ENCODE measurements around the gene LRMDA. TPM values are rescaled to one million over a fixed set of nuclear protein-coding genes. Genes with fewer than 3 reads are reported as not detected.
A peak's percentile ranks its signal among the peaks of the same experiment; 100 is the strongest.

The LRMDA gene
- total RNA-seq, 1 donor from 2014 or later, result 4.5 TPM

- intact Hi-C loops (cut with DNase I), result no loop called here
- no peak for DNase-seq (ENCODE audit: low spot score)
Measured at GRCh38 chr10:75410132-75411005, 21.1 kb upstream of the LRMDA start.

GRCh38 chr10:75414527-75414926 lies 16.9 kb upstream of the LRMDA start:
- intact Hi-C loops (cut with DNase I), result no loop called here
- DNase-seq (ENCODE audit: low spot score), result no peak

GRCh38 chr10:75417522-75417927 lies 13.9 kb upstream of the LRMDA start:
- intact Hi-C loops (cut with DNase I), result no loop called here
- no peak for DNase-seq (ENCODE audit: low spot score)

GRCh38 chr10:75418293-75418692 lies 13.1 kb upstream of the LRMDA start:
- intact Hi-C loops (cut with DNase I), result no loop called here
- no peak for DNase-seq (ENCODE audit: low spot score)

- no peak for DNase-seq (ENCODE audit: low spot score)
Measured at GRCh38 chr10:75418712-75419111, 12.7 kb upstream of the LRMDA start.

GRCh38 chr10:75422913-75423312 lies 8.5 kb upstream of the LRMDA start:
- no peak for DNase-seq (ENCODE audit: low spot score)
- intact Hi-C loops (cut with DNase I), result no loop called here

More at GRCh38 chr10:75418712-75419111, 12.7 kb upstream of the LRMDA start:
- intact Hi-C loops (cut with DNase I), result no loop called here

- DNase-seq (ENCODE audit: low spot score), result no peak
- intact Hi-C loops (cut with DNase I), result no loop called here
Measured at GRCh38 chr10:75424571-75424970, 6.9 kb upstream of the LRMDA start.

- no peak for DNase-seq (ENCODE audit: low spot score)
- intact Hi-C loops (cut with DNase I), result no loop called here
Measured at GRCh38 chr10:75425291-75426079, 5.9 kb upstream of the LRMDA start.

GRCh38 chr10:75426880-75427279 lies 4.5 kb upstream of the LRMDA start:
- intact Hi-C loops (cut with DNase I), result no loop called here
- no peak for DNase-seq (ENCODE audit: low spot score)

- intact Hi-C loops (cut with DNase I), result no loop called here
Measured at GRCh38 chr10:75427951-75428350, 3.5 kb upstream of the LRMDA start.

GRCh38 chr10:75428434-75429158 lies 2.8 kb upstream of the LRMDA start:
- intact Hi-C loops (cut with DNase I), result no loop called here
- DNase-seq (ENCODE audit: low spot score), result no peak

More at GRCh38 chr10:75427951-75428350, 3.5 kb upstream of the LRMDA start:
- no peak for DNase-seq (ENCODE audit: low spot score)

GRCh38 chr10:75429159-75429827 lies 2.1 kb upstream of the LRMDA start:
- no peak for DNase-seq (ENCODE audit: low spot score)
- intact Hi-C loops (cut with DNase I), result no loop called here

- DNase-seq (ENCODE audit: low spot score), result peak; percentile 89
- intact Hi-C loops (cut with DNase I), result loop anchor here (2.0 kb wide), 1 partner anchor 21 kb away; no protein-coding TSS in a partner anchor
Measured at GRCh38 chr10:75430000-75430763, 1.2 kb upstream of the LRMDA start.

GRCh38 chr10:75432176-75432575 lies 752 bp downstream of the LRMDA start:
- DNase-seq (ENCODE audit: low spot score), result no peak
- intact Hi-C loops (cut with DNase I), result no loop called here

- intact Hi-C loops (cut with DNase I), result no loop called here
- no peak for DNase-seq (ENCODE audit: low spot score)
Measured at GRCh38 chr10:75432763-75433162, 1.3 kb downstream of the LRMDA start.

- no peak for DNase-seq (ENCODE audit: low spot score)
Measured at GRCh38 chr10:75433216-75433615, 1.8 kb downstream of the LRMDA start.

GRCh38 chr10:75434291-75434690 lies 2.9 kb downstream of the LRMDA start:
- intact Hi-C loops (cut with DNase I), result no loop called here

More at GRCh38 chr10:75433216-75433615, 1.8 kb downstream of the LRMDA start:
- intact Hi-C loops (cut with DNase I), result no loop called here

GRCh38 chr10:75435291-75435690 lies 3.9 kb downstream of the LRMDA start:
- intact Hi-C loops (cut with DNase I), result no loop called here

More at GRCh38 chr10:75434291-75434690, 2.9 kb downstream of the LRMDA start:
- DNase-seq (ENCODE audit: low spot score), result no peak

GRCh38 chr10:75436896-75437295 lies 5.5 kb downstream of the LRMDA start:
- intact Hi-C loops (cut with DNase I), result no loop called here
- DNase-seq (ENCODE audit: low spot score), result no peak

More at GRCh38 chr10:75435291-75435690, 3.9 kb downstream of the LRMDA start:
- DNase-seq (ENCODE audit: low spot score), result no peak
